ENCODE measurements around the gene CAMK2D.

CAMK2D gene

DNA sequence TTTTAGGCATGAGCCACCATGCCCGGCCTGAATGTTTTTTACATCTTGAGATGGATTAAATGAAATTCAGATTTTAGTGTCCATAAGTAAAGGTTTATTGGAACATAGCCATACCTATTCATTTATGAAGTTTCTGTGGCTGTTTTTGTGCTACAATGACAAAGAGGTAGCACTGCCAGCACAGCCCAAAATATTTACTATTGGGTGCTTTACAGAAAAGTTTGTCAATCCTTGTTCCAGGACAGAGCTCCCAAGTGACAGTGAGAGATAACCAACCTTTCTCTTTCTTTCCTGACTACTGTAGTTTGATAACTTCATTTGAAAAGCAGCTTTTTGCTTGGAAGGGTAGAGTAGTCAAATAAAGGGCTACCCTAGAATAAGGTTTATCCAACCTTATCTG lies 116.2 kb downstream of the CAMK2D start:
- no peaks in the 10 kb centered on the region for H3K79me2 ChIP-seq (ENCODE audit: insufficient read depth, low read length)
- ATAC-seq (ENCODE audit: insufficient read depth, low read depth): no peak
- H3K27ac ChIP-seq (ENCODE audit: low read length): no peak overlapping the region
- H3K9ac ChIP-seq (ENCODE audit: low read depth, low read length): no peak overlapping the region
- no peak for TF ChIP-seq EZH2 (IDR thresholded peaks at IDR 0.05; ENCODE audit: borderline replicate concordance, low read depth, low read length, severe bottlenecking)
- TF ChIP-seq, protein P1, sequence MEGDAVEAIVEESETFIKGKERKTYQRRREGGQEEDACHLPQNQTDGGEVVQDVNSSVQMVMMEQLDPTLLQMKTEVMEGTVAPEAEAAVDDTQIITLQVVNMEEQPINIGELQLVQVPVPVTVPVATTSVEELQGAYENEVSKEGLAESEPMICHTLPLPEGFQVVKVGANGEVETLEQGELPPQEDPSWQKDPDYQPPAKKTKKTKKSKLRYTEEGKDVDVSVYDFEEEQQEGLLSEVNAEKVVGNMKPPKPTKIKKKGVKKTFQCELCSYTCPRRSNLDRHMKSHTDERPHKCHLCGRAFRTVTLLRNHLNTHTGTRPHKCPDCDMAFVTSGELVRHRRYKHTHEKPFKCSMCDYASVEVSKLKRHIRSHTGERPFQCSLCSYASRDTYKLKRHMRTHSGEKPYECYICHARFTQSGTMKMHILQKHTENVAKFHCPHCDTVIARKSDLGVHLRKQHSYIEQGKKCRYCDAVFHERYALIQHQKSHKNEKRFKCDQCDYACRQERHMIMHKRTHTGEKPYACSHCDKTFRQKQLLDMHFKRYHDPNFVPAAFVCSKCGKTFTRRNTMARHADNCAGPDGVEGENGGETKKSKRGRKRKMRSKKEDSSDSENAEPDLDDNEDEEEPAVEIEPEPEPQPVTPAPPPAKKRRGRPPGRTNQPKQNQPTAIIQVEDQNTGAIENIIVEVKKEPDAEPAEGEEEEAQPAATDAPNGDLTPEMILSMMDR (IDR thresholded peaks at IDR 0.05; ENCODE audit: borderline replicate concordance, extremely low read depth, low read length, poor library complexity, severe bottlenecking): no peak
- H3K36me3 ChIP-seq (ENCODE audit: insufficient read depth, low read length): no peaks in the 10 kb centered on the region
- H4K20me1 ChIP-seq (ENCODE audit: insufficient read depth, low read length): peaks cover 29% of the 10 kb centered on the region; the same call in 1 of the 2 replicates
- no peaks in the 10 kb centered on the region for H3K4me1 ChIP-seq (ENCODE audit: insufficient read depth, low read length)
- peaks cover 12% of the 10 kb centered on the region for H3K27me3 ChIP-seq (ENCODE audit: insufficient read depth, low read length, poor library complexity)
- H3K9me3 ChIP-seq (ENCODE audit: insufficient read depth, low read length, severe bottlenecking): no peaks in the 10 kb centered on the region
- no peak overlapping the region for H3K4me2 ChIP-seq (ENCODE audit: insufficient read depth, low read length)
- H2AFZ ChIP-seq (ENCODE audit: low read depth, low read length): no peak overlapping the region
- no peak overlapping the region for H3K4me3 ChIP-seq (ENCODE audit: low read depth in 1 of 2, low read length in 2 of 2)
- DNase-seq: no peak

DNA sequence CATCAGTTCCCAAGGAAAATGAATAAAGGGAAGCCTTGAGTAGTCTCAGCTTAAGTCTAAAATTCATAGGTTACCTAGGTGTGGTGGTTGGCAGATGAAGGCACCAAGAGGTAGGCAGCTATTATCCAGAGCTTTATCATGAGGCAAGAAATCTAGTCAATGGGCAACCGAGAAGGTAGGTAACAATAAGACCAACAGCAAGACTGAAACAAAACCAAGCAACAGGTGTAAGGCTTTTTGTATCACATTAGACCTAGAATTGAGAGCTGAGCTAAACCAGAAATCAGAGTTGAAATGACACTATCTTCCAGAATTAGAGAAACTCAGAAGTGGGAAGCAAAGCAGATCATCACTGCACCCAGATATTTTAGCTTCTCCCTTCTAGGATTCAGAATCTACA lies 117.1 kb downstream of the CAMK2D start:
- H3K4me3 ChIP-seq (ENCODE audit: low read depth in 1 of 2, low read length in 2 of 2): no peak overlapping the region
- no peaks in the 10 kb centered on the region for H3K79me2 ChIP-seq (ENCODE audit: insufficient read depth, low read length)
- no peaks in the 10 kb centered on the region for H3K36me3 ChIP-seq (ENCODE audit: insufficient read depth, low read length)
- peaks cover 19% of the 10 kb centered on the region for H3K27me3 ChIP-seq (ENCODE audit: insufficient read depth, low read length, poor library complexity)
- no peak overlapping the region for H3K9ac ChIP-seq (ENCODE audit: low read depth, low read length)
- peaks cover 38% of the 10 kb centered on the region; the same call in 1 of the 2 replicates for H4K20me1 ChIP-seq (ENCODE audit: insufficient read depth, low read length)
- no peaks in the 10 kb centered on the region for H3K9me3 ChIP-seq (ENCODE audit: insufficient read depth, low read length, severe bottlenecking)
- H3K27ac ChIP-seq (ENCODE audit: low read length): no peak overlapping the region
- TF ChIP-seq EZH2 (IDR thresholded peaks at IDR 0.05; ENCODE audit: borderline replicate concordance, low read depth, low read length, severe bottlenecking): no peak
- TF ChIP-seq, protein P1 (IDR thresholded peaks at IDR 0.05; ENCODE audit: borderline replicate concordance, extremely low read depth, low read length, poor library complexity, severe bottlenecking): no peak
- no peak for ATAC-seq (ENCODE audit: insufficient read depth, low read depth)
- DNase-seq: no peak
- H3K4me2 ChIP-seq (ENCODE audit: insufficient read depth, low read length): no peak overlapping the region
- no peak overlapping the region for H2AFZ ChIP-seq (ENCODE audit: low read depth, low read length)
- H3K4me1 ChIP-seq (ENCODE audit: insufficient read depth, low read length): no peaks in the 10 kb centered on the region

DNA sequence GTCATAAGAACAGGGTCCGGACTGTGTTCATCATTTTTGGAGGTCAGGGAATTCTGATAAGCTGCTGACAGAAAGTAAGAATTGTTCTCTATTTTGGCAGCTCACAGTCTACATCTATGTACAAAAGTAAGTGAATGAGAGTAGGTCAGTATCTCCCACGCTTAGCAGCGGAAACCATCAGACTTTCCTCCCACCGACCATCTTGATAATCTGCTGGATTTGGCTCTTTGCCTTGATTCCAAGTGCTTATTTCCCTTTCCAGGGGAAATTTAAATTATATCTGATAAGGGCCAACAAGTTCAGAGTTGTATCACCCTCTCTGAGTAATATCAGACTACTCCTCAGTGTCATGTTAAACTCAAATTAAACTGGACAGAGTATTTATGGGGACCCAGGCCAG lies 118.0 kb downstream of the CAMK2D start:
- no peak overlapping the region for H3K4me3 ChIP-seq (ENCODE audit: low read depth in 1 of 2, low read length in 2 of 2)
- TF ChIP-seq, protein P1 (IDR thresholded peaks at IDR 0.05; ENCODE audit: borderline replicate concordance, extremely low read depth, low read length, poor library complexity, severe bottlenecking): no peak
- no peak for TF ChIP-seq EZH2 (IDR thresholded peaks at IDR 0.05; ENCODE audit: borderline replicate concordance, low read depth, low read length, severe bottlenecking)
- H3K79me2 ChIP-seq (ENCODE audit: insufficient read depth, low read length): no peaks in the 10 kb centered on the region
- H3K27ac ChIP-seq (ENCODE audit: low read length): no peak overlapping the region
- H4K20me1 ChIP-seq (ENCODE audit: insufficient read depth, low read length): peaks cover 42% of the 10 kb centered on the region; the same call in 1 of the 2 replicates
- peaks cover 22% of the 10 kb centered on the region for H3K27me3 ChIP-seq (ENCODE audit: insufficient read depth, low read length, poor library complexity)
- no peak overlapping the region for H3K9ac ChIP-seq (ENCODE audit: low read depth, low read length)
- no peak overlapping the region for H2AFZ ChIP-seq (ENCODE audit: low read depth, low read length)
- no peaks in the 10 kb centered on the region for H3K36me3 ChIP-seq (ENCODE audit: insufficient read depth, low read length)
- no peak overlapping the region for H3K4me2 ChIP-seq (ENCODE audit: insufficient read depth, low read length)
- no peaks in the 10 kb centered on the region for H3K4me1 ChIP-seq (ENCODE audit: insufficient read depth, low read length)
- DNase-seq (no peak), ATAC-seq (ENCODE audit: insufficient read depth, low read depth) (no peak)
- no peaks in the 10 kb centered on the region for H3K9me3 ChIP-seq (ENCODE audit: insufficient read depth, low read length, severe bottlenecking)

DNA sequence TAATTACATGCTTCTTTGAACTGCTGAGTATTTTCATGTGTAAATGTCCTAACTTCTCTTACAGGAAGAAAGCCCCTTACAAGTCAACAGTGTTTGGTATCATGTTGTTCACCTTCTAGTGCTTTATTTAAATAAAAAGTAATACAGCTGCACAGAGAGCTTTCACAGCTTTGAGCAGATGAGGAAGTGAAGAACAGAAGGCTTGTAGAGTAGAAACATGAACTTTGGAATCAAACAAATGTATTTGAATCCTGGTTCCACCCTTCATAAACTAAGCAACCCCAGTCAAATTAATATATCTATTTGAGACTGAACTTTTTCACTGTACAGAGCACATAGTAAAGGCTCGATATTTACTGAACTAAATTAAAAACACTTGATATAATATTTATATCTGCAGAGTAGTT lies 120.5 kb downstream of the CAMK2D start:
- Histone ChIP-seq H3K27me3 (ENCODE audit: insufficient read depth, low read length, poor library complexity) (peaks cover 27% of the 10 kb centered on the region), H3K36me3 (ENCODE audit: insufficient read depth, low read length) (no peaks in the 10 kb centered on the region), H3K27ac (ENCODE audit: low read length) (no peak overlapping the region), H3K9ac (ENCODE audit: low read depth, low read length) (no peak overlapping the region), H3K4me3 (ENCODE audit: low read depth in 1 of 2, low read length in 2 of 2) (no peak overlapping the region), H4K20me1 (ENCODE audit: insufficient read depth, low read length) (peaks cover 56% of the 10 kb centered on the region), H3K79me2 (ENCODE audit: insufficient read depth, low read length) (no peaks in the 10 kb centered on the region), H3K4me2 (ENCODE audit: insufficient read depth, low read length) (no peak overlapping the region), H2AFZ (ENCODE audit: low read depth, low read length) (no peak overlapping the region), H3K4me1 (ENCODE audit: insufficient read depth, low read length) (peaks cover 22% of the 10 kb centered on the region), H3K9me3 (ENCODE audit: insufficient read depth, low read length, severe bottlenecking) (no peaks in the 10 kb centered on the region)
- DNase-seq: no peak
- TF ChIP-seq EZH2 (IDR thresholded peaks at IDR 0.05; ENCODE audit: borderline replicate concordance, low read depth, low read length, severe bottlenecking): no peak
- TF ChIP-seq, protein P1 (IDR thresholded peaks at IDR 0.05; ENCODE audit: borderline replicate concordance, extremely low read depth, low read length, poor library complexity, severe bottlenecking): no peak
- no peak for ATAC-seq (ENCODE audit: insufficient read depth, low read depth)

Data from DND-41 (cell line).